ENCODE data around the gene ZNF212.

ZNF212 gene

GRCh38 chr7:149239345-149240143 is at the start of gene ZNF212:
Gene ZNF212, plus strand, starts transcription at chr7:149239651. Its CDS starts 128 bp downstream, at chr7:149239779.
- peak; percentile 84 for DNase-seq

- DNase-seq: no peak
Observed at GRCh38 chr7:149191851-149192250, 47.6 kb upstream of the ZNF212 start.

- no peak for DNase-seq
Observed at GRCh38 chr7:149194799-149195179, 44.7 kb upstream of the ZNF212 start.

- peak; percentile 89 for DNase-seq
Observed at GRCh38 chr7:149195180-149196150, 44.0 kb upstream of the ZNF212 start, which contains the start of gene ZNF282. Gene ZNF282, plus strand, starts transcription at chr7:149195546. Its CDS starts 44 bp downstream, at chr7:149195590.

- DNase-seq: no peak
Observed at GRCh38 chr7:149196151-149196704, 43.2 kb upstream of the ZNF212 start.

- no peak for DNase-seq
Observed at GRCh38 chr7:149196705-149197171, 42.7 kb upstream of the ZNF212 start.

GRCh38 chr7:149197675-149198074 is 41.8 kb upstream of the ZNF212 start:
- no peak for DNase-seq

GRCh38 chr7:149198161-149198816 is 41.2 kb upstream of the ZNF212 start:
- DNase-seq: no peak

- DNase-seq: no peak
Observed at GRCh38 chr7:149199234-149199995, 40.0 kb upstream of the ZNF212 start.

- no peak for DNase-seq
Observed at GRCh38 chr7:149202831-149203231, 36.6 kb upstream of the ZNF212 start.

GRCh38 chr7:149205690-149206381 is 33.6 kb upstream of the ZNF212 start:
- DNase-seq: no peak

GRCh38 chr7:149207324-149208035 is 32.0 kb upstream of the ZNF212 start:
- no peak for DNase-seq

- DNase-seq: peak; percentile 43
Observed at GRCh38 chr7:149209518-149210269, 29.8 kb upstream of the ZNF212 start.

- no peak for DNase-seq
Observed at GRCh38 chr7:149210551-149210950, 28.9 kb upstream of the ZNF212 start.

- DNase-seq: no peak
Observed at GRCh38 chr7:149214020-149214720, 25.3 kb upstream of the ZNF212 start.

- no peak for DNase-seq
Observed at GRCh38 chr7:149216402-149216801, 23.0 kb upstream of the ZNF212 start.

- DNase-seq: no peak
Observed at GRCh38 chr7:149217570-149217969, 21.9 kb upstream of the ZNF212 start.

GRCh38 chr7:149218469-149219420 is 20.7 kb upstream of the ZNF212 start:
- peak; percentile 19 for DNase-seq

Measured in fibroblast of upper back skin (primary cell).